HepG2 (cell line): ENCODE measurements around the gene MAPK14.
A peak's percentile ranks its signal among the peaks of the same experiment; 100 is the strongest.

Source experiments
- CBX1 ChIP-seq: IDR thresholded peaks from one replicate; pipeline ENCODE4 v1.6.1; 2016; ENCODE audit warnings: antibody characterized with exemption, low read depth
- ELF4 ChIP-seq: sonication (generic); formaldehyde crosslinking; IDR thresholded peaks from 2 replicates; pipeline ENCODE4 v1.5.0; 2020; ENCODE audit warnings: missing genetic modification reagents, mild to moderate bottlenecking, moderate library complexity, borderline replicate concordance
- HNF4A ChIP-seq: sonication (generic); formaldehyde crosslinking; IDR thresholded peaks from 2 replicates; pipeline ENCODE4 v1.4.0; 2020; ENCODE audit warnings: missing genetic modification reagents
- MAZ ChIP-seq, 2 experiments: sonication (generic) in 1 of 2; formaldehyde crosslinking in 1 of 2; IDR thresholded peaks; 2 replicates each; pipeline versions ENCODE4 v1.5.0 to v1.6.1; 2012 to 2020; ENCODE audit warnings: low read depth in 2 of 2, mild to moderate bottlenecking in 2 of 2, borderline replicate concordance in 1 of 2, improper control_type of control experiment in 1 of 2, low read length in 1 of 2, missing genetic modification reagents in 1 of 2, moderate library complexity in 1 of 2
- POLR2AphosphoS5 ChIP-seq: IDR thresholded peaks from 2 replicates; pipeline ENCODE4 v1.6.1; 2012; ENCODE audit warnings: low read depth, low read length
- TBL1XR1 ChIP-seq: fragments of 150-350 bp; IDR thresholded peaks from 2 replicates; pipeline ENCODE4 v1.6.1; 2014; ENCODE audit warnings: borderline replicate concordance, low read length; ENCODE audit not compliant: partially characterized antibody
- TEF ChIP-seq: sonication (generic); formaldehyde crosslinking; IDR thresholded peaks from 2 replicates; pipeline ENCODE4 v1.5.0; 2020; ENCODE audit warnings: missing genetic modification reagents
- ZHX1 ChIP-seq: sonication (generic); formaldehyde crosslinking; IDR thresholded peaks from 2 replicates; pipeline ENCODE4 v1.8.1; 2022; ENCODE audit warnings: low read depth, mild to moderate bottlenecking, missing genetic modification reagents
- ZNF274 ChIP-seq: sonication (generic); formaldehyde crosslinking; IDR thresholded peaks from 2 replicates; pipeline ENCODE4 v1.5.1; 2020; ENCODE audit warnings: mild to moderate bottlenecking, missing genetic modification reagents
- ZNF792 ChIP-seq: IDR thresholded peaks from 2 replicates; pipeline ENCODE4 v1.6.1; 2016
- TF ChIP-seq, protein P1 (sequence below): sonication (generic); formaldehyde crosslinking; IDR thresholded peaks from 2 replicates; pipeline ENCODE4 v1.9.0; 2021; ENCODE audit warnings: missing genetic modification reagents, borderline replicate concordance
- TF ChIP-seq, protein P2 (sequence below): sonication (generic); formaldehyde crosslinking; IDR thresholded peaks from 2 replicates; pipeline ENCODE4 v1.4.0; 2020; ENCODE audit warnings: missing genetic modification reagents

GRCh38 chr6:36075656-36076055 lies 48.0 kb downstream of the MAPK14 start:
- TF ChIP-seq ZNF274 (CRISPR knock-in tag) (no peak), ZHX1 (CRISPR knock-in tag) (no peak), MAZ (IDR thresholded peaks at IDR 0.05; ENCODE audit: borderline replicate concordance, low read depth, low read length) (no peak), MAZ (CRISPR knock-in tag; IDR thresholded peaks at IDR 0.05; ENCODE audit: low read depth) (no peak), POLR2AphosphoS5 (no peak), TEF (no peak), ZNF792 (no peak), HNF4A (CRISPR knock-in tag) (peak; percentile 94), CBX1 (peak; percentile 39), TBL1XR1 (no peak), ELF4 (CRISPR knock-in tag) (no peak)
- TF ChIP-seq, protein P1, sequence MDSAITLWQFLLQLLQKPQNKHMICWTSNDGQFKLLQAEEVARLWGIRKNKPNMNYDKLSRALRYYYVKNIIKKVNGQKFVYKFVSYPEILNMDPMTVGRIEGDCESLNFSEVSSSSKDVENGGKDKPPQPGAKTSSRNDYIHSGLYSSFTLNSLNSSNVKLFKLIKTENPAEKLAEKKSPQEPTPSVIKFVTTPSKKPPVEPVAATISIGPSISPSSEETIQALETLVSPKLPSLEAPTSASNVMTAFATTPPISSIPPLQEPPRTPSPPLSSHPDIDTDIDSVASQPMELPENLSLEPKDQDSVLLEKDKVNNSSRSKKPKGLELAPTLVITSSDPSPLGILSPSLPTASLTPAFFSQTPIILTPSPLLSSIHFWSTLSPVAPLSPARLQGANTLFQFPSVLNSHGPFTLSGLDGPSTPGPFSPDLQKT (CRISPR knock-in tag): no peak
- TF ChIP-seq, protein P2, sequence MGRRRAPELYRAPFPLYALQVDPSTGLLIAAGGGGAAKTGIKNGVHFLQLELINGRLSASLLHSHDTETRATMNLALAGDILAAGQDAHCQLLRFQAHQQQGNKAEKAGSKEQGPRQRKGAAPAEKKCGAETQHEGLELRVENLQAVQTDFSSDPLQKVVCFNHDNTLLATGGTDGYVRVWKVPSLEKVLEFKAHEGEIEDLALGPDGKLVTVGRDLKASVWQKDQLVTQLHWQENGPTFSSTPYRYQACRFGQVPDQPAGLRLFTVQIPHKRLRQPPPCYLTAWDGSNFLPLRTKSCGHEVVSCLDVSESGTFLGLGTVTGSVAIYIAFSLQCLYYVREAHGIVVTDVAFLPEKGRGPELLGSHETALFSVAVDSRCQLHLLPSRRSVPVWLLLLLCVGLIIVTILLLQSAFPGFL (CRISPR knock-in tag): no peak
